HCT116 (cell line): ENCODE measurements around the gene PRKAB2. TPM values are rescaled to one million over a fixed set of nuclear protein-coding genes. Genes with fewer than 3 reads are reported as not detected.

Experiments
- ATAC-seq: fragments of 200-7000 bp; cut with Tn5 transposase; 2 replicates; pipeline ENCODE4 v1.9.1; 2020; ENCODE audit warnings: mild to moderate bottlenecking, moderate library complexity
- BruUV-seq: library from RNA; stranded (reverse); fragments of 400-500 nt; replicated peaks from 2 replicates; lab custom pipeline; 2021; lab: Mats Ljungman, UMichigan
- CTCF ChIA-PET: fragments of 300-600 bp; sonication (Branson Sonifier 250); formaldehyde crosslinking; loops from one replicate; lab custom pipeline; 2021; ENCODE audit warnings: antibody characterized with exemption; lab: Charles Lee
- POLR2A ChIA-PET: fragments of 300-600, 350-600 bp; sonication (Branson Sonifier 250); formaldehyde crosslinking; loops from one replicate; lab custom pipeline; 2021; ENCODE audit warnings: antibody characterized with exemption; lab: Charles Lee
- RAD21 ChIA-PET, 2 experiments: fragments of 300-600 bp; sonication (Branson Sonifier 250); formaldehyde crosslinking; loops; one replicate each; lab custom pipeline; 2023; ENCODE audit warnings: low total read pairs in 2 of 2; ENCODE audit not compliant: uncharacterized antibody in 2 of 2, unreplicated experiment in 2 of 2, low non-redundant PET in 1 of 2; lab: Charles Lee
- DNase-seq: peaks from one replicate; pipeline ENCODE4 v3.0.0-alpha.2; 2010; ENCODE audit warnings: low read depth, low spot score
- H2AFZ ChIP-seq: fragments of 200-600 bp; shearing (Covaris generic), sonication (generic); 2 replicates; pipeline ENCODE4 v1.6.1; 2017; ENCODE audit warnings: low read depth, mixed run types, mixed read lengths, antibody characterized with exemption, low read length; ENCODE audit not compliant: poor library complexity, severe bottlenecking
- H3K27ac ChIP-seq: 2 replicates; pipeline ENCODE4 v1.5.1; 2012; ENCODE audit warnings: low read depth, low read length
- H3K27me3 ChIP-seq: fragments of 200-600 bp; sonication (generic); 2 replicates; pipeline ENCODE4 v1.6.1; 2016; ENCODE audit warnings: mixed run types, low read length, mixed read lengths; ENCODE audit not compliant: insufficient read depth
- H3K36me3 ChIP-seq, 2 experiments: fragments of 200-500 bp in 1 of 2; fragments of 200-600 bp in 1 of 2; sonication (Bioruptor generic) in 1 of 2; sonication (generic) in 1 of 2; 2 replicates each; pipeline versions ENCODE4 v1.5.1 to v1.6.1; 2014 to 2016; ENCODE audit warnings: low read length in 2 of 2, inconsistent platforms in 1 of 2, mixed read lengths in 1 of 2, mixed run types in 1 of 2; ENCODE audit not compliant: insufficient read depth in 2 of 2, control insufficient read depth in 1 of 2
- H3K4me1 ChIP-seq, 2 experiments: fragments of 200-600 bp in 1 of 2; sonication (generic) in 1 of 2; 2 replicates each; pipeline versions ENCODE4 v1.5.1 to v1.6.1; 2012 to 2017; ENCODE audit warnings: low read length in 2 of 2, inconsistent platforms in 1 of 2, mild to moderate bottlenecking in 1 of 2, mixed read lengths in 1 of 2, mixed run types in 1 of 2, moderate library complexity in 1 of 2; ENCODE audit not compliant: insufficient read depth in 2 of 2, control insufficient read depth in 1 of 2
- H3K4me2 ChIP-seq: fragments of 200-600 bp; sonication (generic); 2 replicates; pipeline ENCODE4 v1.6.1; 2017; ENCODE audit warnings: mixed run types, low read length, mixed read lengths
- H3K4me3 ChIP-seq, 2 experiments: fragments of 200-600 bp in 1 of 2; sonication (generic) in 1 of 2; replicated peaks in 1 of 2; 2 replicates each; pipeline ENCODE4 v1.5.1; 2011 to 2016; ENCODE audit warnings: low read length in 2 of 2, control low read depth in 1 of 2, low read depth in 1 of 2, mild to moderate bottlenecking in 1 of 2, mixed read lengths in 1 of 2, mixed run types in 1 of 2
- H3K79me2 ChIP-seq: fragments of 200-600 bp; sonication (generic); 2 replicates; pipeline ENCODE4 v1.6.1; 2017; ENCODE audit warnings: mild to moderate bottlenecking, mixed run types, low read length, moderate library complexity, mixed read lengths; ENCODE audit not compliant: insufficient read depth
- H3K9ac ChIP-seq: fragments of 200-600 bp; sonication (generic); 2 replicates; pipeline ENCODE4 v1.6.1; 2016; ENCODE audit warnings: low read length, mixed read lengths
- H3K9me2 ChIP-seq: fragments of 200-600 bp; sonication (generic), shearing (Covaris generic); 2 replicates; pipeline ENCODE4 v1.6.1; 2017; ENCODE audit warnings: mixed run types, mild to moderate bottlenecking, moderate library complexity; ENCODE audit not compliant: insufficient read depth
- H3K9me3 ChIP-seq, 2 experiments: fragments of 200-500 bp in 1 of 2; fragments of 200-600 bp in 1 of 2; sonication (Bioruptor generic) in 1 of 2; sonication (generic) in 1 of 2; 2 replicates each; pipeline ENCODE4 v1.6.1; 2014 to 2017; ENCODE audit warnings: low read length in 2 of 2, mixed read lengths in 2 of 2, inconsistent platforms in 1 of 2, low read depth in 1 of 2, mild to moderate bottlenecking in 1 of 2, mixed run types in 1 of 2, moderate library complexity in 1 of 2; ENCODE audit not compliant: control insufficient read depth in 1 of 2, insufficient read depth in 1 of 2
- H4K20me1 ChIP-seq: fragments of 200-600 bp; sonication (generic), shearing (Covaris generic); 2 replicates; pipeline ENCODE4 v1.6.1; 2017; ENCODE audit warnings: mixed run types, mild to moderate bottlenecking, moderate library complexity; ENCODE audit not compliant: insufficient read depth
- ATF3 ChIP-seq: IDR thresholded peaks from 2 replicates; pipeline ENCODE4 v1.6.1; 2012
- CEBPB ChIP-seq: IDR thresholded peaks from 2 replicates; pipeline ENCODE4 v1.6.1; 2012; ENCODE audit warnings: low read depth
- CTCF ChIP-seq, 3 experiments: fragments of 200-600 bp in 1 of 3; sonication (generic) in 1 of 3; IDR thresholded peaks in 2 of 3; conservative IDR thresholded peaks in 1 of 3; 2 replicates each; pipeline ENCODE4 v1.5.1; 2012 to 2017; ENCODE audit warnings: low read depth in 2 of 3, low read length in 2 of 3, antibody characterized with exemption in 1 of 3, borderline replicate concordance in 1 of 3, control low read depth in 1 of 3, mild to moderate bottlenecking in 1 of 3, mixed read lengths in 1 of 3, mixed run types in 1 of 3, moderate library complexity in 1 of 3; ENCODE audit not compliant: insufficient read depth in 1 of 3
- EGR1 ChIP-seq: IDR thresholded peaks from 2 replicates; pipeline ENCODE4 v1.6.1; 2012; ENCODE audit warnings: low read depth
- EZH2 ChIP-seq: fragments of 200-600 bp; sonication (generic); IDR thresholded peaks from 2 replicates; pipeline ENCODE4 v1.6.1; 2017; ENCODE audit warnings: antibody characterized with exemption, mixed run types
- EZH2phosphoT487 ChIP-seq: fragments of 200-600 bp; IDR thresholded peaks from 2 replicates; pipeline ENCODE4 v1.6.1; 2018; ENCODE audit warnings: antibody characterized with exemption, borderline replicate concordance
- FOSL1 ChIP-seq: IDR thresholded peaks from 2 replicates; pipeline ENCODE4 v1.6.1; 2012; ENCODE audit warnings: low read depth
- JUND ChIP-seq: IDR thresholded peaks from 2 replicates; pipeline ENCODE4 v1.6.1; 2012
- POLR2A ChIP-seq: IDR thresholded peaks from 2 replicates; pipeline ENCODE4 v1.7.0; 2011; ENCODE audit warnings: borderline replicate concordance; ENCODE audit not compliant: insufficient read depth, insufficient read length; ENCODE audit errors: extremely low read depth
- POLR2AphosphoS5 ChIP-seq: IDR thresholded peaks from 2 replicates; pipeline ENCODE4 v1.6.1; 2011; ENCODE audit warnings: mild to moderate bottlenecking, low read depth, low read length, moderate library complexity
- RAD21 ChIP-seq: IDR thresholded peaks from 2 replicates; pipeline ENCODE4 v1.6.1; 2012; ENCODE audit warnings: low read depth, mild to moderate bottlenecking
- SIN3A ChIP-seq: IDR thresholded peaks from 2 replicates; pipeline ENCODE4 v1.6.1; 2012; ENCODE audit warnings: low read depth
- SP1 ChIP-seq: IDR thresholded peaks from 2 replicates; pipeline ENCODE4 v1.6.1; 2012; ENCODE audit warnings: low read depth
- SRF ChIP-seq: IDR thresholded peaks from 2 replicates; pipeline ENCODE4 v1.6.1; 2012; ENCODE audit warnings: low read depth
- TCF7L2 ChIP-seq: IDR thresholded peaks from 2 replicates; pipeline ENCODE4 v1.7.0; 2011; ENCODE audit warnings: borderline replicate concordance, inconsistent platforms; ENCODE audit not compliant: insufficient read depth, insufficient read length; ENCODE audit errors: extremely low read depth
- YY1 ChIP-seq: IDR thresholded peaks from 2 replicates; pipeline ENCODE4 v1.6.1; 2011; ENCODE audit warnings: low read length, low read depth, moderate library complexity, mild to moderate bottlenecking; ENCODE audit not compliant: insufficient replicate concordance; ENCODE audit errors: extremely low read depth
- ZFX ChIP-seq: fragments of 450-650 bp; IDR thresholded peaks from 2 replicates; pipeline ENCODE4 v1.6.1; 2017
- intact Hi-C: fragments of 100-400 bp; cut with micrococcal nuclease; formaldehyde crosslinking; loops from 2 replicates; pipeline ENCODE4 v1.10.0; 2022
- total RNA-seq: library from RNA; stranded (reverse); gene quantifications from one replicate; pipeline ENCODE4 v1.2.1, GENCODE V29; 2021; ENCODE audit not compliant: unreplicated experiment
- TF ChIP-seq, protein P1 (sequence below): IDR thresholded peaks from 2 replicates; pipeline ENCODE4 v1.6.1; 2012; ENCODE audit warnings: low read depth
- TF ChIP-seq, protein P2 (sequence below): IDR thresholded peaks from 2 replicates; pipeline ENCODE4 v1.6.1; 2012
- TF ChIP-seq, protein P3 (sequence below): IDR thresholded peaks from 2 replicates; pipeline ENCODE4 v1.6.1; 2011; ENCODE audit warnings: mild to moderate bottlenecking, low read length, moderate library complexity; ENCODE audit not compliant: insufficient replicate concordance; ENCODE audit errors: extremely low read depth

Gene PRKAB2
- total RNA-seq, 1 experiment from 2014 or later: 10.9 TPM

DNA sequence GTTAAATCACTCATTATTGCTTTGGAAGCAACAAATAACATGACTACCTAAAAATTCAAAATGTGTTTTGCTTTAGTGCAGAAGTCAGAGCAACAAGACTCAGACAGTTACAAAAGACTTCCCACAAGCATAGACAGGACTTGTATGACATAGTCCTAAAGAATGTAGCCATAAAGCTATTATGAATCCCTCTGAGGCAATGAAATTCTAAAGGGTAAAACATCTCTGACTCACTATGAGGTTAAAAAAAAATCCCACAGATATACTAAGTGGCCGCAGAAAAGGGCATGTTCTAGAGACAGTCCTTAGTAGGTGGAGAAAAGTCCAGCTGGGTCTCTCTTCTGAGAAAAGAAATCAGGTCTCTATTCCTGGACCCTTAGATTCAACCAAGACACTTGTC lies 4.9 kb downstream of the PRKAB2 start:
- POLR2A ChIA-PET: interaction anchor here (1.5 kb wide), 1 partner anchor 75 kb away, joined by 4 read pairs; the partner anchor contains the start of gene CHD1L
- no peak overlapping the region for H2AFZ ChIP-seq
- peak overlapping the region in 1 of 2 experiments; percentile 41; a peak in 2 of 4 replicates for H3K4me3 ChIP-seq
- no peaks in the 10 kb centered on the region for H3K9me2 ChIP-seq
- peaks cover 52% of the 10 kb centered on the region for H3K79me2 ChIP-seq
- H3K27ac ChIP-seq: peak overlapping the region; percentile 59; the same call in 1 of the 2 replicates
- BruUV-seq: no TSS peak
- DNase-seq: peak; percentile 61
- peaks cover 2% of the 10 kb centered on the region; the same call in 1 of the 2 replicates for H4K20me1 ChIP-seq
- no peaks in the 10 kb centered on the region for H3K9me3 ChIP-seq
- RAD21 ChIA-PET: no interaction called here
- peaks cover 25 to 62% of the 10 kb centered on the region in 2 experiments for H3K4me1 ChIP-seq
- H3K9ac ChIP-seq: peak overlapping the region; percentile 36; the same call in 1 of the 2 replicates
- H3K4me2 ChIP-seq: peak overlapping the region; percentile 75
- CTCF ChIA-PET: no interaction called here
- peaks cover 3 to 13% of the 10 kb centered on the region in 2 experiments; a peak in 1 of 4 replicates for H3K36me3 ChIP-seq
- ATAC-seq: peak; percentile 54
- no peaks in the 10 kb centered on the region for H3K27me3 ChIP-seq
- intact Hi-C loops: no loop called here
- peak; percentile 43; the same call in 1 of the 2 replicates for TF ChIP-seq SIN3A
- TF ChIP-seq SRF: peak; percentile 47; the same call in 1 of the 2 replicates
- TF ChIP-seq CTCF (IDR thresholded peaks at IDR 0.05 in 2 of 3, conservative IDR thresholded peaks at IDR 0.05 in 1 of 3; ENCODE audit: borderline replicate concordance in 1 of 3, insufficient read depth in 1 of 3, low read depth in 2 of 3, low read length in 2 of 3): no peak
- peak; percentile 84 for TF ChIP-seq FOSL1
- no peak for TF ChIP-seq EZH2phosphoT487
- no peak for TF ChIP-seq YY1
- TF ChIP-seq TCF7L2: no peak
- peak; percentile 70 for TF ChIP-seq SP1
- no peak for TF ChIP-seq ATF3
- no peak for TF ChIP-seq EGR1
- no peak; the same call in 1 of the 2 replicates for TF ChIP-seq POLR2AphosphoS5
- TF ChIP-seq, protein P1, sequence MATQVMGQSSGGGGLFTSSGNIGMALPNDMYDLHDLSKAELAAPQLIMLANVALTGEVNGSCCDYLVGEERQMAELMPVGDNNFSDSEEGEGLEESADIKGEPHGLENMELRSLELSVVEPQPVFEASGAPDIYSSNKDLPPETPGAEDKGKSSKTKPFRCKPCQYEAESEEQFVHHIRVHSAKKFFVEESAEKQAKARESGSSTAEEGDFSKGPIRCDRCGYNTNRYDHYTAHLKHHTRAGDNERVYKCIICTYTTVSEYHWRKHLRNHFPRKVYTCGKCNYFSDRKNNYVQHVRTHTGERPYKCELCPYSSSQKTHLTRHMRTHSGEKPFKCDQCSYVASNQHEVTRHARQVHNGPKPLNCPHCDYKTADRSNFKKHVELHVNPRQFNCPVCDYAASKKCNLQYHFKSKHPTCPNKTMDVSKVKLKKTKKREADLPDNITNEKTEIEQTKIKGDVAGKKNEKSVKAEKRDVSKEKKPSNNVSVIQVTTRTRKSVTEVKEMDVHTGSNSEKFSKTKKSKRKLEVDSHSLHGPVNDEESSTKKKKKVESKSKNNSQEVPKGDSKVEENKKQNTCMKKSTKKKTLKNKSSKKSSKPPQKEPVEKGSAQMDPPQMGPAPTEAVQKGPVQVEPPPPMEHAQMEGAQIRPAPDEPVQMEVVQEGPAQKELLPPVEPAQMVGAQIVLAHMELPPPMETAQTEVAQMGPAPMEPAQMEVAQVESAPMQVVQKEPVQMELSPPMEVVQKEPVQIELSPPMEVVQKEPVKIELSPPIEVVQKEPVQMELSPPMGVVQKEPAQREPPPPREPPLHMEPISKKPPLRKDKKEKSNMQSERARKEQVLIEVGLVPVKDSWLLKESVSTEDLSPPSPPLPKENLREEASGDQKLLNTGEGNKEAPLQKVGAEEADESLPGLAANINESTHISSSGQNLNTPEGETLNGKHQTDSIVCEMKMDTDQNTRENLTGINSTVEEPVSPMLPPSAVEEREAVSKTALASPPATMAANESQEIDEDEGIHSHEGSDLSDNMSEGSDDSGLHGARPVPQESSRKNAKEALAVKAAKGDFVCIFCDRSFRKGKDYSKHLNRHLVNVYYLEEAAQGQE: no peak
- TF ChIP-seq, protein P2, sequence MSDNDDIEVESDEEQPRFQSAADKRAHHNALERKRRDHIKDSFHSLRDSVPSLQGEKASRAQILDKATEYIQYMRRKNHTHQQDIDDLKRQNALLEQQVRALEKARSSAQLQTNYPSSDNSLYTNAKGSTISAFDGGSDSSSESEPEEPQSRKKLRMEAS: 0 out of 2 replicates have a peak, but pooled peaks have one; percentile 28
- TF ChIP-seq, protein P3, sequence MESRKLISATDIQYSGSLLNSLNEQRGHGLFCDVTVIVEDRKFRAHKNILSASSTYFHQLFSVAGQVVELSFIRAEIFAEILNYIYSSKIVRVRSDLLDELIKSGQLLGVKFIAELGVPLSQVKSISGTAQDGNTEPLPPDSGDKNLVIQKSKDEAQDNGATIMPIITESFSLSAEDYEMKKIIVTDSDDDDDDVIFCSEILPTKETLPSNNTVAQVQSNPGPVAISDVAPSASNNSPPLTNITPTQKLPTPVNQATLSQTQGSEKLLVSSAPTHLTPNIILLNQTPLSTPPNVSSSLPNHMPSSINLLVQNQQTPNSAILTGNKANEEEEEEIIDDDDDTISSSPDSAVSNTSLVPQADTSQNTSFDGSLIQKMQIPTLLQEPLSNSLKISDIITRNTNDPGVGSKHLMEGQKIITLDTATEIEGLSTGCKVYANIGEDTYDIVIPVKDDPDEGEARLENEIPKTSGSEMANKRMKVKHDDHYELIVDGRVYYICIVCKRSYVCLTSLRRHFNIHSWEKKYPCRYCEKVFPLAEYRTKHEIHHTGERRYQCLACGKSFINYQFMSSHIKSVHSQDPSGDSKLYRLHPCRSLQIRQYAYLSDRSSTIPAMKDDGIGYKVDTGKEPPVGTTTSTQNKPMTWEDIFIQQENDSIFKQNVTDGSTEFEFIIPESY: no peak
- no peak for TF ChIP-seq EZH2
- no peak for TF ChIP-seq POLR2A
- TF ChIP-seq ZFX: no peak
- 0 out of 2 replicates have a peak, but pooled peaks have one; percentile 4 for TF ChIP-seq RAD21
- TF ChIP-seq CEBPB: peak; percentile 80
- peak; percentile 75 for TF ChIP-seq JUND
